ENCODE results near the gene SP140. TPM values are rescaled to one million over a fixed set of nuclear protein-coding genes. Genes with fewer than 3 reads are reported as not detected.

SP140 gene
- total and polyA plus RNA-seq, 2 of the 13 experiments (the other 11 are each of a cell fraction or from before 2014, with no cell fraction given): 0.57 to 0.80 TPM

GRCh38 chr2:230323385-230324106 lies 98.0 kb downstream of the SP140 start (continued):
- TF ChIP-seq THAP11 (CRISPR knock-in tag; IDR thresholded peaks at IDR 0.05): peak; percentile 70
- TF ChIP-seq KAT7 (CRISPR knock-in tag; IDR thresholded peaks at IDR 0.05; ENCODE audit: borderline replicate concordance): peak; percentile 83; the same call in 1 of the 2 replicates
- TF ChIP-seq ZNF543 (CRISPR knock-in tag; IDR thresholded peaks at IDR 0.05): 0 out of 2 replicates have a peak, but pooled peaks have one; percentile 24
- 0 out of 2 replicates have a peak, but pooled peaks have one; percentile 14 for TF ChIP-seq HMG20B (CRISPR knock-in tag; conservative IDR thresholded peaks at IDR 0.05)
- no peak for TF ChIP-seq ZNF407 (CRISPR knock-in tag; IDR thresholded peaks at IDR 0.05; ENCODE audit: not compliant biosample characterization)
- TF ChIP-seq, protein P1, sequence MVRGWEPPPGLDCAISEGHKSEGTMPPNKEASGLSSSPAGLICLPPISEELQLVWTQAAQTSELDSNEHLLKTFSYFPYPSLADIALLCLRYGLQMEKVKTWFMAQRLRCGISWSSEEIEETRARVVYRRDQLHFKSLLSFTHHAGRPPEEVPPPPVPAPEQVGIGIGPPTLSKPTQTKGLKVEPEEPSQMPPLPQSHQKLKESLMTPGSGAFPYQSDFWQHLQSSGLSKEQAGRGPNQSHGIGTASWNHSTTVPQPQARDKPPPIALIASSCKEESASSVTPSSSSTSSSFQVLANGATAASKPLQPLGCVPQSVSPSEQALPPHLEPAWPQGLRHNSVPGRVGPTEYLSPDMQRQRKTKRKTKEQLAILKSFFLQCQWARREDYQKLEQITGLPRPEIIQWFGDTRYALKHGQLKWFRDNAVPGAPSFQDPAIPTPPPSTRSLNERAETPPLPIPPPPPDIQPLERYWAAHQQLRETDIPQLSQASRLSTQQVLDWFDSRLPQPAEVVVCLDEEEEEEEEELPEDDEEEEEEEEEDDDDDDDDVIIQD (CRISPR knock-in tag; IDR thresholded peaks at IDR 0.05; ENCODE audit: low read depth): 0 out of 2 replicates have a peak, but pooled peaks have one; percentile 74
- no peak for TF ChIP-seq ZNF121 (CRISPR knock-in tag; IDR thresholded peaks at IDR 0.05)
- peak; percentile 78; the same call in 1 of the 2 replicates for TF ChIP-seq ZNF709 (CRISPR knock-in tag; IDR thresholded peaks at IDR 0.05)
- TF ChIP-seq ZBTB10 (CRISPR knock-in tag; IDR thresholded peaks at IDR 0.05; ENCODE audit: borderline replicate concordance): no peak
- peak; percentile 58; the same call in 1 of the 2 replicates for TF ChIP-seq MXD4 (CRISPR knock-in tag; IDR thresholded peaks at IDR 0.05)
- peak; percentile 51 for TF ChIP-seq ELF1 (CRISPR knock-in tag; IDR thresholded peaks at IDR 0.05)
- TF ChIP-seq, protein P2, sequence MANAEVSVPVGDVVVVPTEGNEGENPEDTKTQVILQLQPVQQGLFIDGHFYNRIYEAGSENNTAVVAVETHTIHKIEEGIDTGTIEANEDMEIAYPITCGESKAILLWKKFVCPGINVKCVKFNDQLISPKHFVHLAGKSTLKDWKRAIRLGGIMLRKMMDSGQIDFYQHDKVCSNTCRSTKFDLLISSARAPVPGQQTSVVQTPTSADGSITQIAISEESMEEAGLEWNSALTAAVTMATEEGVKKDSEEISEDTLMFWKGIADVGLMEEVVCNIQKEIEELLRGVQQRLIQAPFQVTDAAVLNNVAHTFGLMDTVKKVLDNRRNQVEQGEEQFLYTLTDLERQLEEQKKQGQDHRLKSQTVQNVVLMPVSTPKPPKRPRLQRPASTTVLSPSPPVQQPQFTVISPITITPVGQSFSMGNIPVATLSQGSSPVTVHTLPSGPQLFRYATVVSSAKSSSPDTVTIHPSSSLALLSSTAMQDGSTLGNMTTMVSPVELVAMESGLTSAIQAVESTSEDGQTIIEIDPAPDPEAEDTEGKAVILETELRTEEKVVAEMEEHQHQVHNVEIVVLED (CRISPR knock-in tag; IDR thresholded peaks at IDR 0.05; ENCODE audit: borderline replicate concordance): peak; percentile 9; the same call in 1 of the 2 replicates
- no peak for TF ChIP-seq DBP (CRISPR knock-in tag; IDR thresholded peaks at IDR 0.05; ENCODE audit: not compliant biosample characterization)
